Measurements from ENCODE around the gene HIPK2. TPM values are rescaled to one million over a fixed set of nuclear protein-coding genes. Genes with fewer than 3 reads are reported as not detected.

The HIPK2 gene
- total RNA-seq, 6 donors from 2014 or later = 38.6 to 59.6 (median 45.9) TPM

DNA sequence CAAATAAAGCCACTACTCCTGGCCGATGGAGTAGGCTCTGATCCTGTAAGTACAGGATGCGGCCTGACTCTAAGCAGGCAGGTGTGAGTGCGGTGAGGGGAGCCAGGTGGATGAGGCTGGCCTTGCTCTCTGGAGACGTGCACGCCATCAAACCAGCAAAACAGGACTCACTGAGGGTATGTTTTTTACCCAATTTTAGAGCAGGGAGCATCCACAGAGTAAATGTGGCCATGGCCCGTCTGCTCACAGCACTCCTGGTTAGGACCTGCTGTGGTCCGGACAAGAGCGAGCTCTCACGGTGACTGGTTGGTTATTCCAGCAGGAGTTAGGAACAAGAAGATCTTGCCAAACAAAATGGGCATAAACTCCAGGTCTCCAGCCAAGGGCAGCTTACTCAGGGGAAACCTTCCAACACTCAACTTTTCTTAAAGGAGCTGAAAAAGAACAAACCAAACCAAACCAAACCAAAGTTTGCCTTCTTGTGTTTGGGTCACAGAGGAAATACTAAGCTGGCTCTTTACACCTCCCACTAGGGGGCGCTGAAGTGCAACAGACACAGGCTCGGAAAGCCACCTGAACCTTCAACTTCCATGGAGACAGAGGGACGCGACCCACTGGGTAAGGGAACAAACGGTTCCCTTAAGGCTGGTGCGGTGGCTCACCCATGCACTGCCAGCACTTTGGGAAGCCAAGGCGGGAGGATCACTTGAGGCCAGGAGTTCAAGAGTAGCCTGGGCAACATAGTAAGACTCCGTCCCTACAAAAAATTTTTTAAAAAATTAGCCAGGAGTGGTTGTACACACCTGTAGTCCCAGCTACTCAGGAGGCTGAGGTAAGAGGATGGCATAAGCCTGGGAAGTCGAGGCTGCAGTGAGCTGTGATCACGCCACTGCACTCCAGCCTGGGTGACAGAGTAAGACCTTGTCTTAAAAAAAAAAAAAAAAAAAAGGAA lies 131.9 kb downstream of the HIPK2 start:
- TF ChIP-seq POLR2A (IDR thresholded peaks at IDR 0.05) = no peak
- peak; percentile 18 to 53 for TF ChIP-seq POLR2AphosphoS5 (IDR thresholded peaks at IDR 0.05)
- TF ChIP-seq, protein P1, sequence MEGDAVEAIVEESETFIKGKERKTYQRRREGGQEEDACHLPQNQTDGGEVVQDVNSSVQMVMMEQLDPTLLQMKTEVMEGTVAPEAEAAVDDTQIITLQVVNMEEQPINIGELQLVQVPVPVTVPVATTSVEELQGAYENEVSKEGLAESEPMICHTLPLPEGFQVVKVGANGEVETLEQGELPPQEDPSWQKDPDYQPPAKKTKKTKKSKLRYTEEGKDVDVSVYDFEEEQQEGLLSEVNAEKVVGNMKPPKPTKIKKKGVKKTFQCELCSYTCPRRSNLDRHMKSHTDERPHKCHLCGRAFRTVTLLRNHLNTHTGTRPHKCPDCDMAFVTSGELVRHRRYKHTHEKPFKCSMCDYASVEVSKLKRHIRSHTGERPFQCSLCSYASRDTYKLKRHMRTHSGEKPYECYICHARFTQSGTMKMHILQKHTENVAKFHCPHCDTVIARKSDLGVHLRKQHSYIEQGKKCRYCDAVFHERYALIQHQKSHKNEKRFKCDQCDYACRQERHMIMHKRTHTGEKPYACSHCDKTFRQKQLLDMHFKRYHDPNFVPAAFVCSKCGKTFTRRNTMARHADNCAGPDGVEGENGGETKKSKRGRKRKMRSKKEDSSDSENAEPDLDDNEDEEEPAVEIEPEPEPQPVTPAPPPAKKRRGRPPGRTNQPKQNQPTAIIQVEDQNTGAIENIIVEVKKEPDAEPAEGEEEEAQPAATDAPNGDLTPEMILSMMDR (IDR thresholded peaks at IDR 0.05) = peak; percentile 81 to 92 (median 88)
- TF ChIP-seq EP300 (IDR thresholded peaks at IDR 0.05) = no peak
- DNase-seq (peak in 1 of 2 donors; percentile 85), ATAC-seq (ENCODE audit: low FRiP score in 2 of 2) (peak; percentile 81 to 82)
- Histone ChIP-seq H3K9me3 (no peaks in the 10 kb centered on the region), H3K4me1 (peaks cover 39 to 52% (median 45%) of the 10 kb centered on the region in 4 donors), H3K36me3 (peaks cover 0 to 19% (median 3%) of the 10 kb centered on the region in 4 donors), H3K4me3 (no peak overlapping the region), H3K27me3 (no peaks in the 10 kb centered on the region), H3K27ac (peak overlapping the region in 2 of 4 donors; percentile 78 to 81)
- 53 to 56% methylated on average over 19 of the region's 19 CpGs for WGBS, 2 donors

GRCh38 chr7:139643951-139644585 lies 133.7 kb downstream of the HIPK2 start:
- Histone ChIP-seq H3K9me3 (no peaks in the 10 kb centered on the region), H3K27ac (no peak overlapping the region), H3K27me3 (no peaks in the 10 kb centered on the region), H3K4me3 (no peak overlapping the region), H3K4me1 (peaks cover 25 to 40% (median 31%) of the 10 kb centered on the region in 4 donors), H3K36me3 (peaks cover 0 to 25% (median 3%) of the 10 kb centered on the region in 4 donors)
- DNase-seq (peak in 1 of 2 donors; percentile 43), ATAC-seq (ENCODE audit: low FRiP score in 2 of 2) (no peak)
- 79 to 83% methylated on average over 6 of the region's 6 CpGs for WGBS, 2 donors
- TF ChIP-seq POLR2AphosphoS5 (IDR thresholded peaks at IDR 0.05) = no peak
- TF ChIP-seq, protein P1 (IDR thresholded peaks at IDR 0.05) = no peak
- no peak for TF ChIP-seq EP300 (IDR thresholded peaks at IDR 0.05)
- TF ChIP-seq POLR2A (IDR thresholded peaks at IDR 0.05) = no peak

- Histone ChIP-seq H3K4me1 (peaks cover 13 to 24% (median 14%) of the 10 kb centered on the region in 4 donors), H3K27ac (no peak overlapping the region), H3K9me3 (no peaks in the 10 kb centered on the region), H3K36me3 (peaks cover 0 to 26% (median 3%) of the 10 kb centered on the region in 4 donors), H3K27me3 (no peaks in the 10 kb centered on the region), H3K4me3 (no peak overlapping the region)
- DNase-seq = no peak
- no peak for ATAC-seq (ENCODE audit: low FRiP score in 2 of 2)
- TF ChIP-seq POLR2A (IDR thresholded peaks at IDR 0.05) (no peak), POLR2AphosphoS5 (IDR thresholded peaks at IDR 0.05) (no peak), EP300 (IDR thresholded peaks at IDR 0.05) (no peak)
- TF ChIP-seq, protein P1 (IDR thresholded peaks at IDR 0.05) = no peak
- WGBS, 2 donors = 87 to 91% methylated on average over 4 of the region's 4 CpGs
Measured at GRCh38 chr7:139642283-139642682, 135.5 kb downstream of the HIPK2 start.

GRCh38 chr7:139641337-139641992 lies 136.3 kb downstream of the HIPK2 start:
- 87 to 90% methylated on average over 14 of the region's 14 CpGs for WGBS, 2 donors
- Histone ChIP-seq H3K4me1 (peaks cover 5 to 16% (median 6%) of the 10 kb centered on the region in 4 donors), H3K4me3 (no peak overlapping the region), H3K9me3 (no peaks in the 10 kb centered on the region), H3K27me3 (no peaks in the 10 kb centered on the region), H3K27ac (peak overlapping the region in 1 of 4 donors; percentile 26), H3K36me3 (peaks cover 0 to 26% (median 3%) of the 10 kb centered on the region in 4 donors)
- DNase-seq (peak in 1 of 2 donors; percentile 13), ATAC-seq (ENCODE audit: low FRiP score in 2 of 2) (peak in 1 of 2 donors; percentile 44)
- TF ChIP-seq POLR2A (IDR thresholded peaks at IDR 0.05) = peak in 1 of 4 donors; percentile 9
- TF ChIP-seq, protein P1 (IDR thresholded peaks at IDR 0.05) = no peak
